MM.1S (cell line): Measurements from ENCODE around the gene MNX1.

Experiments
- CTCF ChIP-seq: fragments of 300-600 bp; sonication (generic); IDR thresholded peaks from 2 replicates; pipeline ENCODE4 v1.5.1; 2016; ENCODE audit warnings: antibody characterized with exemption, low read length, mixed read lengths
- EZH2 ChIP-seq: fragments of 300-600 bp; sonication (generic); optimal IDR thresholded peaks from 2 replicates; pipeline ENCODE3; 2017; ENCODE audit warnings: low read depth, mild to moderate bottlenecking, antibody characterized with exemption, low read length, mixed read lengths

GRCh38 chr7:157023589-157023905 lies 13.1 kb upstream of the MNX1 start:
- TF ChIP-seq CTCF: no peak
- TF ChIP-seq EZH2: no peak
